Testis (tissue), 3 donors: ENCODE measurements around the gene IDUA. TPM values are rescaled to one million over a fixed set of nuclear protein-coding genes. Genes with fewer than 3 reads are reported as not detected.

Experiments used
- DNase-seq: peaks from one replicate; pipeline ENCODE4 v3.0.0-alpha.2; 2019
- H3K27ac ChIP-seq, 2 donors: fragments of 200-600 bp; sonication (generic); one replicate each; pipeline ENCODE4 v1.5.1; 2019
- H3K27me3 ChIP-seq: fragments of 200-600 bp; sonication (generic); one replicate; pipeline ENCODE4 v1.5.1; 2019
- H3K36me3 ChIP-seq: fragments of 200-600 bp; sonication (generic); one replicate; pipeline ENCODE4 v1.5.1; 2017; ENCODE audit warnings: low read depth; ENCODE audit errors: missing control alignments
- H3K4me1 ChIP-seq: fragments of 200-600 bp; sonication (generic); one replicate; pipeline ENCODE4 v1.5.1; 2019
- H3K4me3 ChIP-seq, 2 donors: fragments of 200-600 bp; sonication (generic); one replicate each; pipeline ENCODE4 v1.5.1; 2017 to 2019
- H3K9me3 ChIP-seq: fragments of 200-600 bp; sonication (generic); one replicate; pipeline ENCODE4 v1.5.1; 2017
- POLR2A ChIP-seq: fragments of 450-650 bp; IDR thresholded peaks from one replicate; pipeline ENCODE4 v1.6.1; 2017; ENCODE audit warnings: antibody characterized with exemption, mild to moderate bottlenecking, moderate library complexity
- WGBS, 2 donors: methylation state at CpG; one replicate each; pipeline ENCODE4 v1.1.5; 2018; 5-methylcytosine and 5-hydroxymethylcytosine counted together
- intact Hi-C: fragments of 100-400 bp; cut with DNase I; formaldehyde crosslinking; loops from one replicate; pipeline ENCODE4 v1.15.1; 2023; ENCODE audit warnings: low total_unique reads
- polyA plus RNA-seq: library from polyadenylated mRNA; stranded (reverse); fragments of 350-450 nt; fragmentation: Illumina TruSeq; extraction: RNeasy Lipid Tissue Mini Kit (QIAGEN cat#74804); gene quantifications from one replicate; pipeline ENCODE4 v1.2.3, GENCODE V29; 2014; ENCODE audit warnings: low read depth, low replicate concordance; ENCODE audit not compliant: insufficient read depth
- total RNA-seq, 2 donors: library from RNA; depleted of rRNA; stranded (reverse); fragments of >200 nt; gene quantifications; one replicate each; pipeline ENCODE4 v1.2.3, GENCODE V29; 2016
- TF ChIP-seq, protein P1 (sequence below), 3 experiments: fragments of 450-650 bp in 2 of 3; fragments of 200-600 bp in 1 of 3; sonication (generic) in 1 of 3; IDR thresholded peaks; one replicate each; pipeline ENCODE4 v1.5.1; 2016 to 2019; ENCODE audit warnings: antibody characterized with exemption in 3 of 3, mild to moderate bottlenecking in 2 of 3, moderate library complexity in 1 of 3

IDUA gene
- total and polyA plus RNA-seq, 3 donors from 2014 or later, result 8.9 to 39.4 (median 35.7) TPM

DNA sequence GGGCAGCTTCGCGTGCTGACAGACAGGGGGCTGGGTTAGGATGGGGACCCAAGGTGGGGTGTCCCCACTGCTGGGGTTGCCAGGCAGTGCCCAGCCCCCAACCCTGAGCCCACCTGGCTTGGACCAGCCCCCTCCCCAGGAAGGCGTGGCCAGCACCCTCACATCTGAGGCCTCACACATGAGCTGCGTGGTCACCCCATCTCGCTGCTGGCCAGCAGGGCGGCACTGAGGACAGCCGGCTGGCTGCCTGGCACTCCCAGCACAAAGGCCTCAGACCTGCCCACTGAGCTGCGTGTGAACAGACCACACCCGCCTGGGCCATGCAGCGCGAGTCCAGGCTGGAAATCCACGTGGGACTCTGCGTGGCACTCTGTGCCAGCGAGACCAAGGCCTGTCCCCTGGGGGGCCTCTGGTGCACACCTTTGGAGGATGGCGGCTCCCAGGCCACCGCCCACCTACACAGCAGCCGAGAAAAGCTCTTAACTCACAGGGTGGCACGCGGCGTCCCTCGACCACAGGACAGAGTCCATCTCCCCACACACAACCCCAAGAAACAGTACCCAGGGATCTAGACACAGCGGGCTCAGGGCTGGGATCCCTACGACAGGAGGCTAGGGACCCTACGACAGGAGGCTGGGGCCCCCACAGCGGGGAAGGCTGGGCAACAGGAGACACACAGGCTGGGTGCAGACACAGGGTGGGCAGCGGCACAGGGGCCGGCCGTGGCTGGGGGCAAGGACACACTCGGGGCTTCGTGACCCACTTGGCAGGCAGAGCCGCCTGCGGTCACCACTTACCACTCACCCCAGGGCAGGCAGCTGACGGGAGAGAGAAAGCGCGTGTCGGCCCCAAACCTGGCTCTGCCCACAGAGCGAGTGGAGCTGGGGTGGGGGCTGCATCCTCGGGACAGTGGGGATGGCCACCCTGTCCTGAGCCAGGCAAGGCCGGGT, 23.3 kb upstream of the IDUA start:
- TF ChIP-seq, protein P1, sequence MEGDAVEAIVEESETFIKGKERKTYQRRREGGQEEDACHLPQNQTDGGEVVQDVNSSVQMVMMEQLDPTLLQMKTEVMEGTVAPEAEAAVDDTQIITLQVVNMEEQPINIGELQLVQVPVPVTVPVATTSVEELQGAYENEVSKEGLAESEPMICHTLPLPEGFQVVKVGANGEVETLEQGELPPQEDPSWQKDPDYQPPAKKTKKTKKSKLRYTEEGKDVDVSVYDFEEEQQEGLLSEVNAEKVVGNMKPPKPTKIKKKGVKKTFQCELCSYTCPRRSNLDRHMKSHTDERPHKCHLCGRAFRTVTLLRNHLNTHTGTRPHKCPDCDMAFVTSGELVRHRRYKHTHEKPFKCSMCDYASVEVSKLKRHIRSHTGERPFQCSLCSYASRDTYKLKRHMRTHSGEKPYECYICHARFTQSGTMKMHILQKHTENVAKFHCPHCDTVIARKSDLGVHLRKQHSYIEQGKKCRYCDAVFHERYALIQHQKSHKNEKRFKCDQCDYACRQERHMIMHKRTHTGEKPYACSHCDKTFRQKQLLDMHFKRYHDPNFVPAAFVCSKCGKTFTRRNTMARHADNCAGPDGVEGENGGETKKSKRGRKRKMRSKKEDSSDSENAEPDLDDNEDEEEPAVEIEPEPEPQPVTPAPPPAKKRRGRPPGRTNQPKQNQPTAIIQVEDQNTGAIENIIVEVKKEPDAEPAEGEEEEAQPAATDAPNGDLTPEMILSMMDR (IDR thresholded peaks at IDR 0.05), result no peak
- no peak for TF ChIP-seq POLR2A
- H3K4me1 ChIP-seq, result no peaks in the 10 kb centered on the region
- no peak for DNase-seq
- H3K27me3 ChIP-seq, result no peaks in the 10 kb centered on the region
- H3K9me3 ChIP-seq, result no peaks in the 10 kb centered on the region
- intact Hi-C loops, result no loop called here
- H3K36me3 ChIP-seq, result no peaks in the 10 kb centered on the region
- no peak overlapping the region for H3K4me3 ChIP-seq
- H3K27ac ChIP-seq, result no peak overlapping the region
- WGBS, 2 donors, result 90 to 95% methylated on average over 20 to 34 of the region's 39 CpGs

DNA sequence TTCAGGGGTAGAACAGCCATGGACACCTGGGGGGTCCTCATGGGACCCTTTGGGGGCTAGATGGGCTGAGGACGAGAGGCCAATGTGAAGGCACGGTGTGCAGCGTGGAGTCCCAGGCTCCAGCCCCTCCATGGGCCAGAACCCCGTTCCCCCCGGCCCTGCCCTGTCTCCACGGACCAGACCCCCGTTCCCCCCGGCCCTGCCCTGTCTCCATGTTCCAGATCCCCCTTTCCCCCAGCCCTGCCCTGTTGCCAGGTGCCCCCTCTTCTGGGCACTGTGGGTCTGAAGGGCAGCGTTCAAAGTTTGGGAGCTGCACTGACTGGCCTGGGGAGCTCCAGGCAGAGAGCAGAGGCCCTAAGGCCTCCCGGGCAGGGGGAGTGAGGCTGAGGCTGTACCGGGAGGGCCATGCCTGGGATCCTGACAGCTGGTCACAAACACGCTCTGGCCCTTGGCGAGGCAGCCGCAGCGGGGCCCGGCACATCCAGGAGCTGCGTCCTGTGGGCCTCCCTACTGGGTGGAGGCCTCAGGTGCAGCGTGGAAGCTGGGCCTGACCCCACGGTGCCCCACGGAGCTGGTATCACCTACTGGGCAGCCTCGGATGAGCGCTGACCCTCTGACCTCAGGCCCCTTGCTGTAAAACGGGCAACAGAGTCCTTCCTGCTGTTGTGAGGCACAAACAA, 22.4 kb upstream of the IDUA start:
- no peaks in the 10 kb centered on the region for H3K27me3 ChIP-seq
- TF ChIP-seq, protein P1 (IDR thresholded peaks at IDR 0.05), result no peak
- no peaks in the 10 kb centered on the region for H3K4me1 ChIP-seq
- WGBS, 2 donors, result 75 to 92% methylated on average over 4 to 23 of the region's 23 CpGs
- DNase-seq, result no peak
- H3K4me3 ChIP-seq, result no peak overlapping the region
- H3K36me3 ChIP-seq, result no peaks in the 10 kb centered on the region
- no peaks in the 10 kb centered on the region for H3K9me3 ChIP-seq
- intact Hi-C loops, result no loop called here
- no peak overlapping the region for H3K27ac ChIP-seq

DNA sequence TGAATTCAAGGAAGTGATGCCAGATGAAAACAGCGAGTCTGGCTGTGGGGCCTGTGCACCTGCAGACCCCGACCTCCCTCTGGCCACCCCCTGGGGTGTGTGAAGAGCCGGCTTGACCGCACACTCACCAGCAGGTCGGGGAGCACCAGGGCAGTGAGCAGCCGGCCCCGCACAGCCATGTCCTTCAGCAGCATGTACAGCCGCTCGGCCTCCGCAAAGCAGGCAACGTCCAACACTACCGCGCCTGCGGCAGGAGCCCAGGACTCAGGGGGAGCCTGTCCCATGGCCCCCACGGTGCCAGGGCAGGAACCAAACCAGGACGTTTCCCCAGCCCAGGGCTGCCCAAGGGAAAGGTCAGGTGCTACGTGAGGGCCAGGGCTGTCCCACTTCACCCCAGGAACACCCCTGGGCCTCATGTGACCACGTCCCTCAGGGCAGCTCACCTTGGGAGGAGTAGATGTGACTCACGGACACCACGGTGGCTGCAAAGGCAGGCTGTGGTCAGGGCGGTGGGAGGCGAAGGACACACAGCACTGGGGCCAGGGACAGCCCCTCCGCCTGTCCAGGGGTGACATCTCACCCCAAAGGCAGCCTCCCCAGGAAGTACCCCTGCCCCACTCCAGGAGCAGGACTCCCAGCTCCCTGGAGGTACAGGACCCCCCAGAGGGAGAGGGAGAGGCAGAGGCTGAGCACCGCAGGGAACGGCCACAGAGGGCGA, 21.6 kb upstream of the IDUA start:
- 94 to 95% methylated on average over 13 to 22 of the region's 26 CpGs for WGBS, 2 donors
- no peaks in the 10 kb centered on the region for H3K9me3 ChIP-seq
- H3K36me3 ChIP-seq, result no peaks in the 10 kb centered on the region
- no peaks in the 10 kb centered on the region for H3K27me3 ChIP-seq
- H3K4me3 ChIP-seq, result no peak overlapping the region
- H3K27ac ChIP-seq, result no peak overlapping the region
- no peaks in the 10 kb centered on the region for H3K4me1 ChIP-seq
- intact Hi-C loops, result no loop called here
- no peak for DNase-seq
- TF ChIP-seq POLR2A, result no peak
- TF ChIP-seq, protein P1 (IDR thresholded peaks at IDR 0.05), result no peak

DNA sequence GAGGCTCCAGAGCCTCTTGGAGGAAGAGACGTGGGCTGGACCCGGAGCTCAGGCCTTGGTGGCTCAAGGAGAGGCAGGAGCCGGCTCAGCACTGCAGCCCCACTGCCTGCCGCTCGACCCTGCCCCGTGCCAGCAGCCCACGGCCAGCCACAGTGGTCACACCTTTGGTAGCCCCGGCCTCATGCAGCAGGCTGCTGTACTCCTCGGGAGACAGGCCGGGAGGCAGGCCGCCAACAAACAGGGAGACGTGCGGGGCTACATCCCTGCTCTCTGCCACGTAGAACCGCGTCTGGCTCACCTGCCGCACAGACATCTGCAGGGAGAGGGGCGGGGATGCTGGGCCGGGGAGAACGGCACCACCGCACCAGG, 21.1 kb upstream of the IDUA start:
- no peaks in the 10 kb centered on the region for H3K36me3 ChIP-seq
- no peak overlapping the region for H3K27ac ChIP-seq
- no peaks in the 10 kb centered on the region for H3K9me3 ChIP-seq
- H3K4me1 ChIP-seq, result no peaks in the 10 kb centered on the region
- TF ChIP-seq POLR2A, result no peak
- TF ChIP-seq, protein P1 (IDR thresholded peaks at IDR 0.05), result no peak
- H3K4me3 ChIP-seq, result no peak overlapping the region
- intact Hi-C loops, result no loop called here
- WGBS, 2 donors, result 77 to 92% methylated on average over 4 to 21 of the region's 21 CpGs
- no peak for DNase-seq
- no peaks in the 10 kb centered on the region for H3K27me3 ChIP-seq
